Right lobe of liver (tissue), 6 donors: ENCODE data around the gene SOSTDC1. TPM values are rescaled to one million over a fixed set of nuclear protein-coding genes. Genes with fewer than 3 reads are reported as not detected.

Experiments
- ATAC-seq, 4 donors: fragments of 200-7000 bp; cut with Tn5 transposase; one replicate each; pipeline ENCODE4 v1.9.1; 2020; ENCODE audit warnings: mild to moderate bottlenecking in 4 of 4, moderate library complexity in 4 of 4
- DNase-seq, 3 donors: peaks; one replicate each; pipeline ENCODE4 v3.0.0-alpha.2; 2020
- H3K27ac ChIP-seq, 3 donors: fragments of 200-600 bp; one replicate each; pipeline ENCODE4 v1.8.0; 2022
- H3K27me3 ChIP-seq, 2 donors: fragments of 200-600 bp; one replicate each; pipeline ENCODE4 v1.8.0; 2022
- H3K36me3 ChIP-seq, 4 donors: fragments of 200-600 bp; sonication (generic) in 1 of 4; one replicate each; pipeline versions ENCODE4 v1.5.1 to v1.8.0; 2017 to 2022; ENCODE audit warnings: control low read depth in 1 of 4
- H3K4me1 ChIP-seq, 4 donors: fragments of 200-600 bp; sonication (generic) in 1 of 4; one replicate each; pipeline versions ENCODE4 v1.5.1 to v1.8.0; 2017 to 2022; ENCODE audit warnings: control low read depth in 1 of 4
- H3K4me3 ChIP-seq, 3 donors: fragments of 200-600 bp; one replicate each; pipeline ENCODE4 v1.8.0; 2022
- H3K9me3 ChIP-seq, 4 donors: fragments of 200-600 bp; sonication (generic) in 1 of 4; one replicate each; pipeline versions ENCODE4 v1.5.1 to v1.8.0; 2017 to 2022; ENCODE audit warnings: control low read depth in 1 of 4
- POLR2A ChIP-seq: fragments of 450-650 bp; IDR thresholded peaks from one replicate; pipeline ENCODE4 v1.6.1; 2017; ENCODE audit warnings: antibody characterized with exemption, mild to moderate bottlenecking
- WGBS: methylation state at CpG from one replicate; pipeline ENCODE4 v1.1.6; 2018; ENCODE audit warnings: low coverage, low lambda C conversion rate; ENCODE audit not compliant: insufficient coverage; ENCODE audit errors: missing lambda C conversion rate; 5-methylcytosine and 5-hydroxymethylcytosine counted together
- intact Hi-C, 2 donors: fragments of 100-400 bp; cut with DNase I; formaldehyde crosslinking; loops; one replicate each; pipeline versions ENCODE4 v1.11.2 to v1.14.1; 2022
- total RNA-seq, 6 experiments: library from RNA; depleted of rRNA in 2 of 6; stranded (reverse); fragments of >200 nt in 2 of 6; fragmentation: NEBNext Ultra II Directional in 3 of 6; extraction: Animal tissue kit (Norgen Biotek cat#: 25700) in 3 of 6; gene quantifications; one replicate each; pipeline versions ENCODE4 v1.1.0 to v1.2.4, GENCODE V29; 2016 to 2023
- TF ChIP-seq, protein P1 (sequence below), 4 donors: fragments of 200-600 bp in 3 of 4; fragments of 450-650 bp in 1 of 4; IDR thresholded peaks; one replicate each; pipeline versions ENCODE4 v1.5.1 to v1.8.0; 2016 to 2022; ENCODE audit warnings: antibody characterized with exemption in 4 of 4, mild to moderate bottlenecking in 2 of 4
- donor health status: DM: no; HTN: yes; CAD: no.
- donor health status: DM: no; HTN: no; CAD: no.
- donor health status: DM: no; HTN: no; CAD: no.
- donor health status: DM: no; HTN: yes; CAD: no.
- donor health status: DM: no; HTN: yes; CAD: no.

Gene SOSTDC1
- total RNA-seq, 6 experiments from 2014 or later, result not detected

DNA sequence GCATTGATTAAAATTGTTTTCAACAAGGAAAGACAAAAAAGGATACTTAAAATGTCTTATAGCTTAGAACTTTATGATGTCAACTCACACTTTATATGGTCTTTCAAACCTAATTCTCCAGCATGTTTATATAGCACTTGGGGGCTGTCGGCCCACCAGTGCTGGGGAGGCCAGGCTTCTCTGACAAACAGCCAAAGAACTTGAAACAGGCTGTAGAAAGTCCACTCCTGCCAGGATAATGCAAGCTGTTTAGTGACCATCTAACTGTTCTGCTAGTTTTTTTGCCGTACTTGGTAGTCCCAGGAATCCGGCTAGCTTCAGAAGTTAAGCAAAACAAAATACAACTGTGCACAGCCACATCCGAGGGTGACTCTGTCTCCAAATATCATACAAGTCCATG lies 13.6 kb upstream of the SOSTDC1 start:
- Histone ChIP-seq H3K36me3 (no peaks in the 10 kb centered on the region), H3K4me1 (no peaks in the 10 kb centered on the region), H3K27ac (no peak overlapping the region), H3K4me3 (no peak overlapping the region), H3K27me3 (no peaks in the 10 kb centered on the region), H3K9me3 (no peaks in the 10 kb centered on the region)
- TF ChIP-seq POLR2A, result no peak
- TF ChIP-seq, protein P1, sequence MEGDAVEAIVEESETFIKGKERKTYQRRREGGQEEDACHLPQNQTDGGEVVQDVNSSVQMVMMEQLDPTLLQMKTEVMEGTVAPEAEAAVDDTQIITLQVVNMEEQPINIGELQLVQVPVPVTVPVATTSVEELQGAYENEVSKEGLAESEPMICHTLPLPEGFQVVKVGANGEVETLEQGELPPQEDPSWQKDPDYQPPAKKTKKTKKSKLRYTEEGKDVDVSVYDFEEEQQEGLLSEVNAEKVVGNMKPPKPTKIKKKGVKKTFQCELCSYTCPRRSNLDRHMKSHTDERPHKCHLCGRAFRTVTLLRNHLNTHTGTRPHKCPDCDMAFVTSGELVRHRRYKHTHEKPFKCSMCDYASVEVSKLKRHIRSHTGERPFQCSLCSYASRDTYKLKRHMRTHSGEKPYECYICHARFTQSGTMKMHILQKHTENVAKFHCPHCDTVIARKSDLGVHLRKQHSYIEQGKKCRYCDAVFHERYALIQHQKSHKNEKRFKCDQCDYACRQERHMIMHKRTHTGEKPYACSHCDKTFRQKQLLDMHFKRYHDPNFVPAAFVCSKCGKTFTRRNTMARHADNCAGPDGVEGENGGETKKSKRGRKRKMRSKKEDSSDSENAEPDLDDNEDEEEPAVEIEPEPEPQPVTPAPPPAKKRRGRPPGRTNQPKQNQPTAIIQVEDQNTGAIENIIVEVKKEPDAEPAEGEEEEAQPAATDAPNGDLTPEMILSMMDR (IDR thresholded peaks at IDR 0.05), result no peak
- ATAC-seq, result no peak
- intact Hi-C loops, result no loop called here
- 65% methylated on average over 4 of the region's 4 CpGs for WGBS
- no peak for DNase-seq

DNA sequence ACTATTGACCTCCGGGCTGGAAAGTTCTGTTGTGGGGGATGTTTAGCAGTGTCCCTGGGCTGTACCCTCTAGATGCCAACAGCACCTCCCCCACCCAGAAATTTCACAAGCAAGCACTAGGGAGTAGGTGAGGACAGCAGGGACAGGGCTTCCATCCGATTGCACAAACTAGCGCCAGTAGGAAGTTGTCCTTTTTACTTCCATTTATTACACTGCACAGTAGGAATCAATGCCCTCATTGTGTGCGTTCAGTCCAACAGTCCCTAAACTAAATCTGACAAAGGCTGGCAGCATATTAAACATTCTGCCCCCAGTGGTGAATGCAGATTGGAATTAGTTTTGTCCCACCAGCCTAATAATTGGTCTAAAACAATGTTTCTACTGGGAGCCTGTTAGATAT lies 6.4 kb upstream of the SOSTDC1 start:
- Histone ChIP-seq H3K36me3 (no peaks in the 10 kb centered on the region), H3K27me3 (no peaks in the 10 kb centered on the region), H3K9me3 (no peaks in the 10 kb centered on the region), H3K27ac (no peak overlapping the region), H3K4me3 (no peak overlapping the region), H3K4me1 (no peaks in the 10 kb centered on the region)
- ATAC-seq (no peak), DNase-seq (no peak)
- TF ChIP-seq, protein P1 (IDR thresholded peaks at IDR 0.05), result no peak
- TF ChIP-seq POLR2A, result no peak
- intact Hi-C loops, result no loop called here
- 85% methylated on average over 4 of the region's 4 CpGs for WGBS

DNA sequence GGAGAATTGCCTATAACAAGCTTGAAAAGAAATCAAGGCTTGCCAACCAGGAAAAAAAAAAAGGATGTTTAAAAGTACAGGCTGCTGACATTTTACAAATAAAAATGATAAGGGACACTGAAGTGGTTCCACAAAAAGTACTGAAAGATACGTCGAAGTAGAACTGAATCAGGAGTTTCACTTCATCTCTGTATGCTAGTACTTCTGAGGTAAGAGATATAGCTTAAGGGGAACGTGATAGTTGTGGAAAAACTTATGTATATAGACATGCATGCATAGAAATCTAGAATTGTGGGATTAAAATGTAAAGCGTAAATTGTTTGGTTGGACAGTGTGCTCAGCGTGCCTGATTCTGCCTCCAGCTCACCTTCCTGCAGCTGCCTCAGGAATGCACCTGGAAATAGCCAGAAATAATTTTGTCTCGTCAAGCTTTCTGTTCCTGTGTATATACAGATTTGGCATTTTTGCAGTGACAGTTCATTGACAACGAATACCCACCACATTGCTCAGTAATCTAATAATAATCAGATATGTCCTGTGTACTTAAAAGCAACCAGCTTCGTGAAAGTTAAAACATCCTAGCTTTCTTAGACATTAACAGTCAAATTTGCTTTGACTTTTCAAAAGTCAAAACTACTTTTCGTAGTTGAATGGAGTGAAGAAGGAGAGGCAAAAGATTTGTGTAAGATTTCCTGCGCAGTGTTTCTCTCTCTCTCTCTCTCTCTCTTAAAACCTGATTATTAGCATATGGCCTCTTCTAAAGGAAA lies 1.4 kb downstream of the SOSTDC1 start:
- no peak for DNase-seq
- intact Hi-C loops, result no loop called here
- no peak overlapping the region for H3K27ac ChIP-seq
- TF ChIP-seq, protein P1 (IDR thresholded peaks at IDR 0.05), result no peak
- TF ChIP-seq POLR2A, result no peak
- WGBS, result 40% methylated on average over 10 of the region's 10 CpGs
- no peaks in the 10 kb centered on the region for H3K9me3 ChIP-seq
- no peaks in the 10 kb centered on the region for H3K4me1 ChIP-seq
- H3K36me3 ChIP-seq, result no peaks in the 10 kb centered on the region
- H3K4me3 ChIP-seq, result no peak overlapping the region
- H3K27me3 ChIP-seq, result peaks cover 0 to 8% of the 10 kb centered on the region in 2 donors
- no peak for ATAC-seq

DNA sequence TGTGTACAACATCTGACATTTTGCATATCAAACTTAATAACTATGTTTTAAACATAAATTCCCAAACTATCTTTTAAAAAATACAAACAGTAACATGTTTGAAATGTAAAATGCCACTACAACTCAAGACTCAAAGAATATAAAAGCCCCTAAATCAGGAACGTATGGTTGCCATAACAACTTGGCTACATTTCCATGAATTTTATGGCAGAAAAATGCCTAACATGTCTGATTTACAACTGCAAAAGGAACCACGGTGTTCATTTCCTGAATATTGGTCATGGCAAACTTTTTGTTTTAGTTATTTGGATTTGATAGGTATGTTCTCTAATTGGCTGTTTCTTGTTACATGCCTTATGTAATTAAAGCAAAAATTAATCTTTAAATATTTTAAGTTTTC lies 2.0 kb downstream of the SOSTDC1 start:
- DNase-seq, result no peak
- intact Hi-C loops, result no loop called here
- WGBS, result 20% methylated on average over 2 of the region's 2 CpGs
- Histone ChIP-seq H3K9me3 (no peaks in the 10 kb centered on the region), H3K4me3 (no peak overlapping the region), H3K27me3 (peaks cover 0 to 8% of the 10 kb centered on the region in 2 donors), H3K27ac (no peak overlapping the region), H3K36me3 (no peaks in the 10 kb centered on the region), H3K4me1 (no peaks in the 10 kb centered on the region)
- no peak for TF ChIP-seq POLR2A
- TF ChIP-seq, protein P1 (IDR thresholded peaks at IDR 0.05), result no peak
- no peak for ATAC-seq
